ENCODE data around the gene INPP4A.
"Not testable (repeated sequence)": the region's sequence is repeated elsewhere in the genome, so short reads cannot be mapped to it uniquely, and the experiment has no call there.

The INPP4A gene

GRCh38 chr2:98572211-98572610 lies 127.6 kb downstream of the INPP4A start:
- no peak overlapping the region for H3K27ac ChIP-seq
- no peak for DNase-seq (ENCODE audit: low read depth, low spot score)

GRCh38 chr2:98572676-98573075 lies 128.0 kb downstream of the INPP4A start:
- no peak for DNase-seq (ENCODE audit: low read depth, low spot score)
- no peak overlapping the region for H3K27ac ChIP-seq

- no peak for DNase-seq (ENCODE audit: low read depth, low spot score)
- no peak overlapping the region for H3K27ac ChIP-seq
Observed at GRCh38 chr2:98573426-98573825, 128.8 kb downstream of the INPP4A start.

- DNase-seq (ENCODE audit: low read depth, low spot score), result no peak
- H3K27ac ChIP-seq, result no peak overlapping the region
Observed at GRCh38 chr2:98576666-98577312, 132.1 kb downstream of the INPP4A start.

- DNase-seq (ENCODE audit: low read depth, low spot score), result no peak
- H3K27ac ChIP-seq, result no peak overlapping the region
Observed at GRCh38 chr2:98577313-98577712, 132.7 kb downstream of the INPP4A start.

GRCh38 chr2:98578231-98578630 lies 133.6 kb downstream of the INPP4A start:
- no peak overlapping the region for H3K27ac ChIP-seq
- DNase-seq (ENCODE audit: low read depth, low spot score), result no peak

GRCh38 chr2:98579926-98580325 lies 135.3 kb downstream of the INPP4A start:
- no peak for DNase-seq (ENCODE audit: low read depth, low spot score)
- no peak overlapping the region for H3K27ac ChIP-seq

GRCh38 chr2:98580656-98581284 lies 136.1 kb downstream of the INPP4A start:
- DNase-seq (ENCODE audit: low read depth, low spot score), result no peak

GRCh38 chr2:98582523-98582922 lies 137.9 kb downstream of the INPP4A start:
- no peak for DNase-seq (ENCODE audit: low read depth, low spot score)
- H3K27ac ChIP-seq, result no peak overlapping the region

More at GRCh38 chr2:98580656-98581284, 136.1 kb downstream of the INPP4A start:
- H3K27ac ChIP-seq, result no peak overlapping the region

GRCh38 chr2:98583276-98583675 lies 138.6 kb downstream of the INPP4A start:
- DNase-seq (ENCODE audit: low read depth, low spot score), result no peak
- H3K27ac ChIP-seq, result no peak overlapping the region

GRCh38 chr2:98583816-98584618 lies 139.4 kb downstream of the INPP4A start:
- H3K27ac ChIP-seq, result no peak overlapping the region
- no peak for DNase-seq (ENCODE audit: low read depth, low spot score)

GRCh38 chr2:98585386-98585785 lies 140.7 kb downstream of the INPP4A start:
- H3K27ac ChIP-seq, result no peak overlapping the region
- DNase-seq (ENCODE audit: low read depth, low spot score), result no peak

- no peak for DNase-seq (ENCODE audit: low read depth, low spot score)
- H3K27ac ChIP-seq, result no peak overlapping the region
Observed at GRCh38 chr2:98586551-98587140, 142.0 kb downstream of the INPP4A start.

- no peak for DNase-seq (ENCODE audit: low read depth, low spot score)
- no peak overlapping the region for H3K27ac ChIP-seq
Observed at GRCh38 chr2:98588880-98589431, 144.3 kb downstream of the INPP4A start.

- no peak overlapping the region for H3K27ac ChIP-seq
- no peak for DNase-seq (ENCODE audit: low read depth, low spot score)
Observed at GRCh38 chr2:98589489-98589888, 144.8 kb downstream of the INPP4A start.

GRCh38 chr2:98592565-98592964 lies 147.9 kb downstream of the INPP4A start:
- no peak overlapping the region for H3K27ac ChIP-seq
- no peak for DNase-seq (ENCODE audit: low read depth, low spot score)

- not testable (repeated sequence) for H3K27ac ChIP-seq; DNase-seq (ENCODE audit: low read depth, low spot score)
Observed at GRCh38 chr2:98594665-98595064, 150.0 kb downstream of the INPP4A start.

- peak; percentile 31 for DNase-seq (ENCODE audit: low read depth, low spot score)
- peak overlapping the region; percentile 17 for H3K27ac ChIP-seq
Observed at GRCh38 chr2:98598781-98599428, 154.2 kb downstream of the INPP4A start.

GRCh38 chr2:98601532-98602132 lies 157.0 kb downstream of the INPP4A start:
- H3K27ac ChIP-seq, result no peak overlapping the region
- DNase-seq (ENCODE audit: low read depth, low spot score), result no peak

GRCh38 chr2:98604547-98604946 lies 159.9 kb downstream of the INPP4A start:
- H3K27ac ChIP-seq, result no peak overlapping the region
- DNase-seq (ENCODE audit: low read depth, low spot score), result no peak
